Stomach (tissue), 4 donors: ENCODE results near the gene ATP8B2.

ENCODE experiments used
- EP300 ChIP-seq: sonication (generic); formaldehyde crosslinking; IDR thresholded peaks from one replicate; pipeline ENCODE4 v1.6.1; 2017; ENCODE audit warnings: antibody characterized with exemption
- POLR2A ChIP-seq, 4 donors: fragments of 450-650 bp; IDR thresholded peaks; one replicate each; pipeline ENCODE4 v1.6.1; 2016; ENCODE audit warnings: antibody characterized with exemption in 4 of 4, control low read depth in 2 of 4, mild to moderate bottlenecking in 1 of 4, moderate library complexity in 1 of 4
- POLR2AphosphoS5 ChIP-seq, 3 donors: sonication (generic); formaldehyde crosslinking; IDR thresholded peaks; one replicate each; pipeline ENCODE4 v1.6.1; 2016; ENCODE audit warnings: antibody characterized with exemption in 3 of 3
- TF ChIP-seq, protein P1 (sequence below), 7 experiments: fragments of 450-650 bp in 4 of 7; fragments of 200-600 bp in 3 of 7; sonication (generic) in 3 of 7; IDR thresholded peaks; one replicate each; pipeline ENCODE4 v1.5.1; 2016 to 2019; ENCODE audit warnings: antibody characterized with exemption in 7 of 7, control low read depth in 2 of 7, mild to moderate bottlenecking in 1 of 7

GRCh38 chr1:154330669-154331068, 5.3 kb downstream of the ATP8B2 start:
- TF ChIP-seq, protein P1, sequence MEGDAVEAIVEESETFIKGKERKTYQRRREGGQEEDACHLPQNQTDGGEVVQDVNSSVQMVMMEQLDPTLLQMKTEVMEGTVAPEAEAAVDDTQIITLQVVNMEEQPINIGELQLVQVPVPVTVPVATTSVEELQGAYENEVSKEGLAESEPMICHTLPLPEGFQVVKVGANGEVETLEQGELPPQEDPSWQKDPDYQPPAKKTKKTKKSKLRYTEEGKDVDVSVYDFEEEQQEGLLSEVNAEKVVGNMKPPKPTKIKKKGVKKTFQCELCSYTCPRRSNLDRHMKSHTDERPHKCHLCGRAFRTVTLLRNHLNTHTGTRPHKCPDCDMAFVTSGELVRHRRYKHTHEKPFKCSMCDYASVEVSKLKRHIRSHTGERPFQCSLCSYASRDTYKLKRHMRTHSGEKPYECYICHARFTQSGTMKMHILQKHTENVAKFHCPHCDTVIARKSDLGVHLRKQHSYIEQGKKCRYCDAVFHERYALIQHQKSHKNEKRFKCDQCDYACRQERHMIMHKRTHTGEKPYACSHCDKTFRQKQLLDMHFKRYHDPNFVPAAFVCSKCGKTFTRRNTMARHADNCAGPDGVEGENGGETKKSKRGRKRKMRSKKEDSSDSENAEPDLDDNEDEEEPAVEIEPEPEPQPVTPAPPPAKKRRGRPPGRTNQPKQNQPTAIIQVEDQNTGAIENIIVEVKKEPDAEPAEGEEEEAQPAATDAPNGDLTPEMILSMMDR (IDR thresholded peaks at IDR 0.05): no peak
- no peak for TF ChIP-seq POLR2A (IDR thresholded peaks at IDR 0.05)
- no peak for TF ChIP-seq EP300
- TF ChIP-seq POLR2AphosphoS5 (IDR thresholded peaks at IDR 0.05): no peak
